Measurements from ENCODE around the gene TARBP2. TPM values are rescaled to one million over a fixed set of nuclear protein-coding genes. Genes with fewer than 3 reads are reported as not detected.

The TARBP2 gene
- total and polyA plus RNA-seq, 8 donors = 11.7 to 50.1 (median 17.1) TPM

DNA sequence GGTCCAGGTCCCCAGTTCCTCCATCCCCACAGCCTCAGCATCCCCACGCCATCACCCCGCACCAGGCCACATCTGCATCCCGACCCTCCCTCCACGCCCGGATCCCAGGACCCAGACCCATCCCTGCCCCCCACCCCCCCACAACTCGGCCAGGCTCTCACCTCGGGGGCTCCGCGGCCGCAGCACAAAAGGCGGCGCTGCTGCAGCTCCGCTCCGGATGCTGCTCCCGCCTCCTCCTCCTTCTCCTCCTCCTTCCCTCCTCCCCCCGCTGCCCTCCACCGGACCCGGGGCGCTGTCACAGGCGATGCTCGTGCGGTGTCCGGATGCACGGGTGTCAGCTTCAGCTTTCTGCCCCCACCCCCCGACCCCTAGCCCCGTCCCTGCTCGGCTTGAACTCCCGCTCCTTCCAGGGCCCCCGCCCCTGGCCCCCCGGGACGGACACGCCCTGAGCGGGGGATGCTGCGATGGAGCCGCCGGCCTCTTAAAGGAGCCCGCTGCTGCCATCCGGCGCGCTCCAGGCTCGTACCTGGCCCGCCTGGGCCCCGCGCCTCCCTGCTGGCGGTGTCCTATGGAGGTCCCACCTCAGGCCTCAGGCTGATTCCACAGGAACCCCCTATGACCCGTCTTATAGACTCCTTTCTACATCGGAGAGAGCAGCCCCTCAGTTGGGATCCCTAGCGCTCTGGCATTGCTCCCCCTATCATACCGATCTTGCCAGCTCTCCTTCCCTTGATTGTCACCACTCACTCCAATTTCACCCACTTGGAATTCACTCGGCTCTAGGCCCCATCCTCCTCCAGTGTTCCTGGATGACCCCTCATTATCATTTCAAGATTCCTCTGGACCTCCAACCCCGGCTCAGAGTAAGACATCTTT lies 1.6 kb upstream of the TARBP2 start, which contains the start of gene MAP3K12:
TSS of gene MAP3K12 (minus strand) at position 193 of the 876 bp plus-strand sequence. CDS start 12,067 bp downstream, outside the sequence.
- H3K9me3 ChIP-seq = no peaks in the 10 kb centered on the region
- TF ChIP-seq CTCF (IDR thresholded peaks at IDR 0.05) = no peak
- peak in 2 of 4 donors; percentile 1 to 5 for ATAC-seq
- H3K36me3 ChIP-seq = no peaks in the 10 kb centered on the region
- 2 to 3% methylated on average over 48 to 51 of the region's 51 CpGs for whole genome bisulfite sequencing, 2 donors
- H3K4me3 ChIP-seq = peak within 1 kb of the TSS; percentile 23 to 80 (median 54)
- H3K4me1 ChIP-seq = peaks cover 0 to 23% (median 7%) of the 10 kb centered on the region in 3 donors
- intact Hi-C loops (cut with DNase I) = no loop called here
- FAIRE-seq = no peak
- peak; percentile 52 to 82 (median 64) for DNase-seq
- H3K27ac ChIP-seq = peak within 1 kb of the TSS; percentile 96 to 99 (median 98)
- H3K27me3 ChIP-seq = no peaks in the 10 kb centered on the region

DNA sequence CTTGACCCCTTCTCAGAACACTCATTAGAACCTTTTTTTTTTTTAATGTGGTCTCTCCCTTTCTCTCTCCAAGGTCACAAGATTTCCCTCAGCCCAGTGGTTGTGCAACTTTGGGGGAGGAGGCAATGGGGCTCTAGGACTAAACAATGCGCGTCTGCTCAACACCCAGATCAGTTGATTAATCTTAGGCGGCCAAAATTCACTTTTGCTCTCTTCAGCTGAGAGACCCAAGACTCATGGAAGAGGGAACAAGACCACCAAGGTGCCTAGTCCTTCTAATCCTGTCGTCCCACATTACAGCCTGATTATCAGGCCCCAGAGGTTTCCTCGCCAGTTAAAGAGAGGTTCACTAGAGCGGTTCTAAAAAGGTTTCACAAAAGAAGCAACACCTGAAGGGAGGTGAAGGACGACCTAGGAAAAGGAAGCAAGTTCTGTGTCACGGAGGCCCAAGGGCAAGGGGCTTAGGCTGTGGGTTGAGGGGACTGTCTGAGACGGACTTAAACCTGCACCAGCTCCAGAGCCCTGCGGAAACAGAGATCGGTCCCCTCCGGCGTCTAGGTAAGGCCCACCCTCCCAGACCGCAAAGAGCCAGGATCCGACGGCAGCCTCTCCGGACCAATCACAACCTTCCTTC lies 824 bp upstream of the TARBP2 start:
- no peak for FAIRE-seq
- intact Hi-C loops (cut with DNase I) = no loop called here
- peak in 3 of 6 donors; percentile 65 to 67 (median 66) for DNase-seq
- Histone ChIP-seq H3K4me1 (peaks cover 0 to 23% (median 7%) of the 10 kb centered on the region in 3 donors), H3K9me3 (no peaks in the 10 kb centered on the region), H3K27me3 (no peaks in the 10 kb centered on the region), H3K36me3 (peaks cover 0 to 5% (median 0%) of the 10 kb centered on the region in 3 donors), H3K27ac (peak overlapping the region; percentile 96 to 99 (median 98)), H3K4me3 (peak overlapping the region; percentile 23 to 80 (median 54))
- WGBS, 2 donors = 0 to 1% methylated on average over 17 of the region's 17 CpGs
- peak; percentile 16 to 19 (median 18) for ATAC-seq
- no peak for TF ChIP-seq CTCF (IDR thresholded peaks at IDR 0.05)

DNA sequence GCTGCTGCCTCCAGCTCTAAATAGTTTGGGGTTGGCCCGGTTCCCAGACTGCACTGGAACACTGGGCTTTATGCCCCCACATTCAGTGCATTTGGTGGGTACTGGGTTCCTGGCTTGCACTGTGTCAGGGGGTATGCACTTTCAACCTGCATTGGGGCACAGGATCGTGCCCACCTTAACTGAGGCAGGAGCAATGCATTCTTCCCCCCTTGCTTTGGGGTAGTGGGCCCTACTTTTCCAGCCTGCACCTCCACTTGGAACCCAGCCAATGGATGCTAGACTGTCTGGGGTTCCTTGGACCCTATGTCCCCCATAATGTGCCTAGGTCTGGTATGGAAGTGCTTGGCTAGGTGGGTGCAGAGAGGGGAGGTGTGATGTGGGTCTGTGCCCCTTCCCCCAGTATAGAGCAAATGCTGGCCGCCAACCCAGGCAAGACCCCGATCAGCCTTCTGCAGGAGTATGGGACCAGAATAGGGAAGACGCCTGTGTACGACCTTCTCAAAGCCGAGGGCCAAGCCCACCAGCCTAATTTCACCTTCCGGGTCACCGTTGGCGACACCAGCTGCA lies 615 bp downstream of the TARBP2 start:
- no peak for TF ChIP-seq CTCF (IDR thresholded peaks at IDR 0.05)
- no peak for FAIRE-seq
- Histone ChIP-seq H3K4me1 (peaks cover 0 to 17% (median 7%) of the 10 kb centered on the region in 3 donors), H3K36me3 (peaks cover 0 to 12% (median 0%) of the 10 kb centered on the region in 3 donors), H3K27ac (peak overlapping the region; percentile 96 to 99 (median 98)), H3K4me3 (peak overlapping the region; percentile 48 to 80 (median 68)), H3K9me3 (no peaks in the 10 kb centered on the region), H3K27me3 (no peaks in the 10 kb centered on the region)
- intact Hi-C loops (cut with DNase I) = no loop called here
- no peak for ATAC-seq
- WGBS, 2 donors = 52 to 66% methylated on average over 10 of the region's 10 CpGs
- DNase-seq = peak in 2 of 6 donors; percentile 51 to 72

- ATAC-seq = no peak
- WGBS, 2 donors = 43 to 55% methylated on average over 9 of the region's 9 CpGs
- Histone ChIP-seq H3K27ac (peak overlapping the region in 3 of 4 donors; percentile 50 to 99 (median 98)), H3K27me3 (no peaks in the 10 kb centered on the region), H3K36me3 (peaks cover 0 to 12% (median 0%) of the 10 kb centered on the region in 3 donors), H3K9me3 (no peaks in the 10 kb centered on the region), H3K4me1 (peaks cover 0 to 17% (median 7%) of the 10 kb centered on the region in 3 donors), H3K4me3 (peak overlapping the region in 1 of 4 donors; percentile 80)
- peak in 1 of 6 donors; percentile 26 for DNase-seq
- TF ChIP-seq CTCF (IDR thresholded peaks at IDR 0.05) = no peak
- FAIRE-seq = no peak
- intact Hi-C loops (cut with DNase I) = no loop called here
These were observed 1.2 kb downstream of the TARBP2 start for GRCh38 chr12:53502331-53502730.
